Measurements from ENCODE around the gene ZNF121. TPM values are rescaled to one million over a fixed set of nuclear protein-coding genes. Genes with fewer than 3 reads are reported as not detected.
A peak's percentile ranks its signal among the peaks of the same experiment; 100 is the strongest.
"Not testable (repeated sequence)": the region's sequence is repeated elsewhere in the genome, so short reads cannot be mapped to it uniquely, and the experiment has no call there.

The ZNF121 gene
- 10 to 100 TPM; 40.5 to 44.6 TPM for total RNA-seq

DNA sequence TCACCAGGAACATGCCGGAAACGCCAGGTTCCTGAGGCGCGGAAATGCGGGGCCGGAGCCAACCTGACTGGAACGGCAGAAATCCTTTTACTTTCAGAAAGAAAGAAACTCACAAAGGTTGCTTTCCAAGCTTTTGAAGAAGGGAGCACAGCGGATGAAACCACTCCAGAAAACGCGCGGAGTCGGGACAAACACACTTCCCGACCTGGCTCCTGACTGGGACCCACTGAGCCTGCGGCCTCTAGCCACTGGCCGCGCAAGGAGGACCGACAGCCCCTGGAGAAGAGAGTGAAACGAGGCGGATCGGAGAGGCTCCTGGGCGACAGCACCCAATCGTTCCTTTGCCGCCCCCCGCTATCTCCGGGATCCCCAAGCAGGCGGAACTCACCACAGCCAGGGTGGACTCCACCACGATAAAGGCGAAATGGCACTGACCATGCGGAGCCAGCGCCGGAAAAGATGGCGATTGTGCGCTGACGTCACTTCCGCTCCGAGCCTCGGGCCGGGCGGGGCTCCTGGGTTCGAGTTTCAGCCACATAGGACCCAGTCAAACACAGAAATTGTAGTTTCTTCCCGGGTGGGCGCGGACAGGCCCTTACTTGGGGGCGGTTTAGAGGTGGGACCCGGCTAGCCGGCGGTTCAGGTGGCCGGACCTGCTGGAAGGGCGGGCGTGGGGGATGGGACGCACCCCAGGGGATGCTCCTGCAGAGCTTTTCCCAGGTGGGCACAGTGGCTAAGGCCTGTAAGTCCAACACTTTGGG, at the start of gene ZNF121:
TSS of gene ZNF121 (minus strand) at position 432 of the 761 bp plus-strand sequence. CDS start 16,407 bp downstream, outside the sequence.
- POLR2A ChIA-PET = interaction anchor here (1.2 to 3.4 kb wide), 8 partner anchors 35 to 444 kb away, joined by 3 to 14 read pairs (median 3); partner anchors contain the start of genes FBXL12, ZNF266 and ZNF561
- peak; percentile 85 for DNase-seq
- CTCF ChIA-PET = interaction anchor here (0.7 to 2.6 kb wide), 8 partner anchors 42 to 1860 kb away, joined by 3 to 8 read pairs (median 3); partner anchors contain the start of gene FBXL12

DNA sequence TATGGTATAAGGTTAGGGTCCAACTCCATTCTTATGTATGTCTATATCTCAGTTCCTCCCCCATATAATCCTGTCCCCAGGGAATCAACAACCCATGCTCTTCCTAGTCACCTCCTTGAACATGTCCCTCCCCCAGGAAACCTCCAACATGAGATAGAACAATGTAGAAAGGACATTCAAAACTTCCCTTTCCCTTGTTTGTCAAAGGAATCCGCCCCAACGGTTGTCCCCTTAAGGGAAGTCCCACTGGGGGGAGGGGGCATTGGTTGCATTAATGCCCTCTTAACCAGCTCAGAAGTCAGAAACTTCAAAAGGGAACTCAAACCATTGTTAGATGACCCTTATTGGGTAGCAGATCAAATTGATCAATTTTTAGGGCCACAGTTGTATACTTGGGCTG, 43.6 kb upstream of the ZNF121 start:
- POLR2A ChIA-PET = no interaction called here
- H3K27ac Mint-ChIP-seq = no peak overlapping the region

More for the DNA sequence above, at the start of gene ZNF121:
- peak within 1 kb of the TSS; percentile 89 for H3K4me3 Mint-ChIP-seq
- peaks cover 24% of the 10 kb centered on the region for H3K4me1 Mint-ChIP-seq
- peaks cover 43% of the 10 kb centered on the region for H3K36me3 Mint-ChIP-seq (ENCODE audit: low read depth)
- H3K9me3 Mint-ChIP-seq = peaks cover 19% of the 10 kb centered on the region
- H3K27ac Mint-ChIP-seq = peak within 1 kb of the TSS; percentile 89
- H3K27me3 Mint-ChIP-seq = peaks cover 2% of the 10 kb centered on the region

DNA sequence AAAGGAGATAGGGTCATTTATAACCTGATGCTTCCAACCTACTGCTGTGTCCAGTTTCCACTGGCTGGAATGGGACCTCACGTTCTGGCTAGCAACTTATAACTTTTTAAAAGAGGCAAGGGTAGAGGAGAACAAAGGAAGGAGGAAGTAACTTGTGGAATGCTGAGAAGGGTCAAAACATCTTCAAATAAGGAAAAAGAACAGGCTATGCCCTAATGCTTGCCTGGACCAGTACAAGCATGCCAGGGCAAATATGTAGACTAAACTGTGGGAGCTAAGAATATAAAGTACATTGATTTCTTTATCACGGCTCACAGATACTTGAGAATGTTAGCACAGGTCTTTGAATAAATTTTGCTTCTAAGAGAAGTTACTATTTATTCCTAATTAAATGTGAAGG, 38.2 kb upstream of the ZNF121 start:
- ChIA-PET CTCF (interaction anchor here (1.1 to 2.4 kb wide), 2 partner anchors 35 to 174 kb away, joined by 3 to 9 read pairs; no protein-coding TSS in a partner anchor), POLR2A (interaction anchor here (1.4 to 2.3 kb wide), 2 partner anchors 39 to 146 kb away, joined by 7 to 8 read pairs; partner anchors contain the start of genes ZNF121 and ZNF846)
- no peaks in the 10 kb centered on the region for H3K27me3 Mint-ChIP-seq
- H3K4me1 Mint-ChIP-seq = peaks cover 22% of the 10 kb centered on the region
- no peak for DNase-seq
- peaks cover 30% of the 10 kb centered on the region for H3K36me3 Mint-ChIP-seq (ENCODE audit: low read depth)
- peak overlapping the region; percentile 29 for H3K4me3 Mint-ChIP-seq
- H3K27ac Mint-ChIP-seq = no peak overlapping the region
- H3K9me3 Mint-ChIP-seq = peaks cover 8% of the 10 kb centered on the region

More for the DNA sequence above, 43.6 kb upstream of the ZNF121 start:
- Mint-ChIP-seq H3K4me3 (no peak overlapping the region), H3K9me3 (no peaks in the 10 kb centered on the region), H3K4me1 (peaks cover 6% of the 10 kb centered on the region), H3K27me3 (no peaks in the 10 kb centered on the region), H3K36me3 (ENCODE audit: low read depth) (peaks cover 8% of the 10 kb centered on the region)
- DNase-seq = no peak
- CTCF ChIA-PET = interaction anchor here (0.6 to 1.8 kb wide), 2 partner anchors 148 to 168 kb away, joined by 3 to 8 read pairs; no protein-coding TSS in a partner anchor

DNA sequence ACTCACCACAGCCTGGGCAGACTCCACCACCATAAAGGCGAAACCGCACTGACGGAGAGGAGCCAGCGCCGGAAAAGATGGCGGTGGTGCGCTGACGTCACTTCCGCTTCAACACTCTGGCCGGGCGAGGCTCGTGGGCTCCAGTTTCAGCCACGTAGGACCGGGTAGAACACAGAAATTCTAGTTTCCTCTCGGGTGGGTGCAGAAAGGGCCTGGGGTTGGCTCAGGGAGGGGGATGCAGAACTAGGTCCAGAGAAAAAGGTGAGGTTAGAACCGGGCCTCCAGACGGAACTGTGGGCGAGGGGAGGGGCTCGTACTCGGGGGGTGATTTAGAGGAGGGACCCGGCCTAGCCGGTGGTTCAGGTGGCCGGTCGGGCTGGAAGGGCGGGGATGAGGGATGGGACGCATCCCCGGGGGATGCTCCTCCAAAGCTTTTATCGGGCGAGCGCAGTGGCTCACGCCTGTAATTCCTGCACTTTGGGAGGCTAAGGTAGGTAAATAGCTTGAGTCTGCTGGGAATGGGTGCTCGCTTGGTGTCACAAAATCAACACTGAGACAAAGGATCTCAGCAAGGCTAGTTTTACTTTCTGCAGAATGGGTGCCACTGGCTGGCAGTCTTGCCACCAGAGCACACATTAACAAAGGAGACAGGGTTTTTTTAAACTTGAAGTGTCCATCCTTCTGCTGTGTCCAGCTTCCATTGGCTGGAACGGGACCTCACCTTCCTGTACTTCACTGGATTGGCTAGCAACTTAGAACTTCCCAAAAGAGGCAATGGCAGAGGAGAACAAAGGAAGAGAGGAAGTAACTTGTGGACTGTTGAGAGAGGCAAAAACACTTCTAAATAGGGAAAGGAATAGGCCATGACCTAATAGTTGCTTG, 37.1 kb upstream of the ZNF121 start, which contains the start of gene ZNF561:
TSS of gene ZNF561 (minus strand) at position 77 of the 882 bp plus-strand sequence. CDS start 1,776 bp downstream, outside the sequence.
- peaks cover 22% of the 10 kb centered on the region for H3K4me1 Mint-ChIP-seq
- peak within 1 kb of the TSS; percentile 94 for H3K27ac Mint-ChIP-seq
- H3K4me3 Mint-ChIP-seq = peak within 1 kb of the TSS; percentile 91
- peak; percentile 89 for DNase-seq
- no peaks in the 10 kb centered on the region for H3K27me3 Mint-ChIP-seq
- peaks cover 40% of the 10 kb centered on the region for H3K36me3 Mint-ChIP-seq (ENCODE audit: low read depth)
- H3K9me3 Mint-ChIP-seq = peaks cover 9% of the 10 kb centered on the region
- POLR2A ChIA-PET = interaction anchor here (0.8 to 2.3 kb wide), 5 partner anchors 27 to 205 kb away, joined by 3 to 8 read pairs (median 6); partner anchors contain the start of genes ZNF121, ZNF266 and ZNF846
- CTCF ChIA-PET = interaction anchor here (0.6 to 2.4 kb wide), 3 partner anchors 34 to 177 kb away, joined by 3 to 9 read pairs (median 3); no protein-coding TSS in a partner anchor

DNA sequence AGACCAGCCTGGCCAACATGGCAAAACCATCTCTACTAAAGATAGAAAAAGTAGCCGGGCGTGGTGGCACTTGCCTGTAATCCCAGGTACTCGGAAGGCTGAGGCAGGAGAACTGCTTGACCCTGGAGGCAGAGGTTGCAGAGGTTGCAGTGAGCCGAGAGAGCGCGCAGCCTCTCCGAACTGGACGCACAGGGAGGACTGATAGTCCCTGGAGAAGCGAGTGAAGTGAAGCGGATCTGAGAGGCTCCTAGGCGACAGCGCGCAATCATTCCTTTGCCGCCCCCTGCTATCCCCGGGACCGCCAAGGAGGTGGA, 36.5 kb upstream of the ZNF121 start:
- ChIA-PET CTCF (interaction anchor here (2.4 kb wide), 1 partner anchor 175 kb away, joined by 9 read pairs; no protein-coding TSS in a partner anchor), POLR2A (interaction anchor here (2.3 kb wide), 1 partner anchor 37 kb away, joined by 7 read pairs; the partner anchor contains the start of gene ZNF121)
- Mint-ChIP-seq H3K27me3 (no peaks in the 10 kb centered on the region), H3K9me3 (peaks cover 11% of the 10 kb centered on the region), H3K36me3 (ENCODE audit: low read depth) (peaks cover 46% of the 10 kb centered on the region), H3K27ac (peak overlapping the region; percentile 94), H3K4me1 (peaks cover 20% of the 10 kb centered on the region), H3K4me3 (peak overlapping the region; percentile 91)
- no peak for DNase-seq

DNA sequence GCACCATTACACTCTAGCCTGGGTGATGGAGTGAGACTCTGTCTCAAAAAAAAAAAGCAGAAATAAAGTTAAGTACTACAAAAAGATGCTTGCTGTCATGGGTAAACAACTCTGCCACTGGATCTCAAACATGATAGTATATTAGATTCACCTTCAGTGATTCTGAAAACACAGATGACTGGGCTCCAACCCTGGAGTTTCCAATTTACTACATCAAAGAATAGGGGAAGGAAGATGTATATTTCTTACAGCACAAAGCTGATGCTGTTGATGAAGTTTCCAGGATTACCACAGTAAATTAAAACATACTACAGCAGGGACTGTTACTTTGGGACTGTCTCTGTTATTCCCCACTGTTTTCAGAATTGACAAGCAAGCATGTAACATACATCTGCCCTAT, 31.5 kb upstream of the ZNF121 start:
- ChIA-PET POLR2A (no interaction called here), CTCF (no interaction called here)
- no peaks in the 10 kb centered on the region for H3K27me3 Mint-ChIP-seq
- H3K27ac Mint-ChIP-seq = no peak overlapping the region
- no peak for DNase-seq
- H3K9me3 Mint-ChIP-seq = peaks cover 21% of the 10 kb centered on the region
- H3K4me1 Mint-ChIP-seq = peaks cover 5% of the 10 kb centered on the region
- no peak overlapping the region for H3K4me3 Mint-ChIP-seq
- H3K36me3 Mint-ChIP-seq (ENCODE audit: low read depth) = peaks cover 83% of the 10 kb centered on the region

DNA sequence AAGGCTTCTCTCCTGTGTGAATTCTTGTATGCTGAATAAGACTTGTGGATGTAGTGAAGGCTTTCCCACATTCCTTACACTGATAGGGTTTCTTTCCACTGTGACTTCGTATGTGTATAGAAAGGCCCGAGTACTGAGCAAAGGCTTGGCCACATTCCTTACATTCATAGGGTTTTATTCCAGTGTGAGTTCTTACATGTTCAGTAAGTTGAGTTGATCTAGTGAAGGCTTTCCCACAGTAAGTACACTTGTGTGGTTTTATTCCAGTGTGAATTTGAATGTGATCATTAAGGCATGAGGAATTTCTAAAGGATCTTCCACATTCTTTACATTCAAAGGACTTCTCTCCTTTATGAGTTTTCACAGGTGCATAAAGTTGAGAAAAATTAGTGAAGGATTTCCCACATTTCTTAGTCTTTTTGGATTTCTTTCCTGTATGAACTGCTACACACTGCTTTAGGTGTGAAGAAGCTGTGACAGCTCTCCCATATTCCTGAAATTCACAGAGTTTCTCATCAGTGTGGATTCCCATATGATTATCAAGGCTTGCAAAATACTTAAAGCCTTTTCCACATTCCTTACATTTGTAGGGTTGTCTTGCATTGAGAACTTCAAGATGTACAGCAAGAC, 26.3 kb upstream of the ZNF121 start:
- no peaks in the 10 kb centered on the region for H3K4me1 Mint-ChIP-seq
- ChIA-PET CTCF (no interaction called here), POLR2A (no interaction called here)
- H3K27ac Mint-ChIP-seq = no peak overlapping the region
- no peak for DNase-seq
- H3K27me3 Mint-ChIP-seq = no peaks in the 10 kb centered on the region
- H3K36me3 Mint-ChIP-seq (ENCODE audit: low read depth) = peaks cover 69% of the 10 kb centered on the region
- no peak overlapping the region for H3K4me3 Mint-ChIP-seq
- H3K9me3 Mint-ChIP-seq = peaks cover 43% of the 10 kb centered on the region

DNA sequence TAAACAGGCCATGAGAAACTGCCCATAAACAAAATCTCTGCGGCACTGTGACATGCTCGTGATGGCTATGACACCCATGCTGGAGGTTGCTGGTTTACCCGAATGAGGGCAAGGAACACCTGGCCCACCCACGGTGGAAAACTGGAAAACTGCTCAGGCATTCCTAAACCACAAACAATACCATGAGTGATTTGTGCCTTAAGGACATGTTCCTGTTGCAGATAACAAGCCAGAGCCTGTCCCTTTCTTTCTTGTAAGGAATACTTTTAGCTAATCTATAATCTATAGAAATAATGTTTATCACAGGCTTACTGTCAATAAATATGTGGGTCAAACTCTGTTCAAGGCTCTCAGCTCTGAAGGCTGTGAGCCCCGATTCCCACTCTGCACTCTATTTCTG, 24.6 kb upstream of the ZNF121 start:
- ChIA-PET POLR2A (no interaction called here), CTCF (no interaction called here)
- no peak overlapping the region for H3K27ac Mint-ChIP-seq
- H3K4me3 Mint-ChIP-seq = no peak overlapping the region
- H3K4me1 Mint-ChIP-seq = no peaks in the 10 kb centered on the region
- H3K36me3 Mint-ChIP-seq (ENCODE audit: low read depth) = peaks cover 54% of the 10 kb centered on the region
- no peak for DNase-seq
- no peaks in the 10 kb centered on the region for H3K27me3 Mint-ChIP-seq
- peaks cover 46% of the 10 kb centered on the region for H3K9me3 Mint-ChIP-seq

DNA sequence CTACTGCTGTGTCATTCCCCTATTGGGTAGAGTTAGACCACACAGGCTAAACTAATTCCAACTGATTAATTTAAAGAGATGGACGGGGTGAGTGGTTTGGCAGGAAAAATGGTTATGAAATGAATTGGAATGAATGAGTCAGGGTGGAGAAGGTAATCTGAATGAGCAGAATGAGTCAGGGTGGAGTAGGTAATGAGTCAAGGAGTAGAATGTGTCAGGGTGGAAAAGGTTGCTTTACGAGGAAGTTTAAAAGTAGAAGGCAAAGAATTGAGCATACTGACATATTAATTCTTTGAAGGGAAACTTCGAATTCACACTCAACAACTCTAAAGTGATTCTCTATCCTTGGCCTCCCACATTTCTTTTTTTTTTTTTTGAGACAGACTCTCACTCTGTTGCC, 12.7 kb upstream of the ZNF121 start:
- peaks cover 12% of the 10 kb centered on the region for H3K36me3 Mint-ChIP-seq (ENCODE audit: low read depth)
- ChIA-PET POLR2A (no interaction called here), CTCF (no interaction called here)
- peaks cover 18% of the 10 kb centered on the region for H3K9me3 Mint-ChIP-seq
- H3K4me1 Mint-ChIP-seq = no peaks in the 10 kb centered on the region
- H3K27ac Mint-ChIP-seq = no peak overlapping the region
- no peaks in the 10 kb centered on the region for H3K27me3 Mint-ChIP-seq
- DNase-seq = no peak
- H3K4me3 Mint-ChIP-seq = no peak overlapping the region

DNA sequence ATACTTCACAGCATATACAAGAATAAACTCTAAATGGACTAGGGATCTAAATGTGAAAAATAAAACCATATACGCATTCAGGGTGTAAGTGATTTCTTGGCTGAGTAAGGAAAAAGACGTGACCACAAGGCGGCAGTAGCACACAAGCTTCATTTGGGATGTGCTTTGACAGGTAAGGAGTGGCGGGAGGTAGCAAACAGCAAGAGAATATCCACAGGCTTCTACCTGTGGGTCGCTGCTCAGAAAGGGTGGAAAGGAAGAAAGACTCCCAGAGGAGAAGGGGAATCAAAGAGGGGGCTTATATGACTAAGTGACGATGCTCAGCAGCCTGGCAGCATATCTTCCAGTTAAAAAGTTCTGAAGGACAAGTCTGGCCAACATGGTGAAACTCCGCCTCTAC, 2.5 kb upstream of the ZNF121 start:
- no peak overlapping the region for H3K4me3 Mint-ChIP-seq
- H3K4me1 Mint-ChIP-seq = peaks cover 12% of the 10 kb centered on the region
- H3K9me3 Mint-ChIP-seq = peaks cover 4% of the 10 kb centered on the region
- POLR2A ChIA-PET = no interaction called here
- DNase-seq = peak; percentile 78
- peaks cover 19% of the 10 kb centered on the region for H3K36me3 Mint-ChIP-seq (ENCODE audit: low read depth)
- peaks cover 2% of the 10 kb centered on the region for H3K27me3 Mint-ChIP-seq
- no peak overlapping the region for H3K27ac Mint-ChIP-seq
- CTCF ChIA-PET = interaction anchor here (0.8 to 1.7 kb wide), 4 partner anchors 33 to 276 kb away, joined by 3 to 6 read pairs (median 4); partner anchors contain the start of gene ZNF699

DNA sequence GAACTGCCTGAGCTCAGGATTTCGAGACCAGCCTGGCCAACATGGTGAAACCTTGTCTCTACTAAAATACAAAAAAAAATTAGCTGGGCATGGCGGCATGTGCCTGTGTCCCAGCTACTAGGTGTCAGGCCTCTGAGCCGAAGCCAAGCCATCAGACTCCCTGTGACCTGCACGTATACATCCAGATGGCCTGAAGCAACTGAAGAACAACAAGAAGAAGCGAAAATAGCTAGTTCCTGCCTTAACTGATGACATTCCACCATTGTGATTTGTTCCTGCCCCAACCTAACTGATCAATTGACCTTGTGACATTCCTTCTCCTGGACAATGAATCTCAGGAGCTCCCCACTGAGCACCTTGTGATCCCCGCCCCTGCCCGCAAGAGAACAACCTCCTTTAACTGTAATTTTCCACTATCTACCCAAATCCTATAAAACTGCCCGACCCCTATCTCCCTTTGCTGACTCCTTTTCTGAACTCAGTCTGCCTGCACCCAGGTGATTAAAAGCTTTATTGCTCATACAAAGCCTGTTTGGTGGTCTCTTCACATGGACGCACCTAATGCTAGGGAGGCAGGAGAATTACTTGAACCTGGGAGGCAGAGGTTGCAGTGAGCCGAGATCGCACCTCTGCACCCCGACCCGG, 2.1 kb downstream of the ZNF121 start:
- H3K4me3 Mint-ChIP-seq = peak overlapping the region; percentile 59
- peaks cover 32% of the 10 kb centered on the region for H3K4me1 Mint-ChIP-seq
- DNase-seq, H3K27me3 Mint-ChIP-seq, H3K27ac Mint-ChIP-seq: not testable (repeated sequence)
- ChIA-PET POLR2A (interaction anchor here (0.9 to 3.4 kb wide), 3 partner anchors 40 to 147 kb away, joined by 3 to 14 read pairs (median 7); partner anchors contain the start of genes ZNF266 and ZNF561), CTCF (interaction anchor here (0.7 to 1.7 kb wide), 2 partner anchors 377 to 1572 kb away, joined by 3 to 5 read pairs; no protein-coding TSS in a partner anchor)
- H3K9me3 Mint-ChIP-seq = peaks cover 31% of the 10 kb centered on the region
- peaks cover 60% of the 10 kb centered on the region for H3K36me3 Mint-ChIP-seq (ENCODE audit: low read depth)

DNA sequence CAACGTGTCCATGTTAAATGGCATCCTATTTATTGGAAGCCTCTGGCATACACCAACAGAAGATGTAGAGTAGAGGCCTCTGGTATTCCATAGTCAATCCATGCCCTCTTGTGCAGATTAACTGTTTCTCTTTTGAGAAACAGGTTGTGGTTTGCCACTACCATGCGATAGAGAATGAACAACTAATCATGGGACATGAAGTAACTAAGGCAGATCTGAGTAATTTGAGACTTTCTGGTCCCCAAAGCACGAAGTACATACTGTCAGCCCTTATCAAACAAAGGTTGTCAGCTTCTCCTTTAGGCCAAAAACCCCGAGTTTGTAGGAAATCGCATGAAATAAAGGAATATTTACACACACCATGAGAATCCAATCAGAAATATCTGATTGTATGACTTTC, 3.6 kb downstream of the ZNF121 start:
- peaks cover 44% of the 10 kb centered on the region for H3K9me3 Mint-ChIP-seq
- H3K27me3 Mint-ChIP-seq = no peaks in the 10 kb centered on the region
- H3K36me3 Mint-ChIP-seq (ENCODE audit: low read depth) = peaks cover 73% of the 10 kb centered on the region
- ChIA-PET CTCF (no interaction called here), POLR2A (no interaction called here)
- peaks cover 31% of the 10 kb centered on the region for H3K4me1 Mint-ChIP-seq
- no peak overlapping the region for H3K4me3 Mint-ChIP-seq
- no peak overlapping the region for H3K27ac Mint-ChIP-seq
- no peak for DNase-seq
